ENCODE data around the gene NKPD1. TPM values are rescaled to one million over a fixed set of nuclear protein-coding genes. Genes with fewer than 3 reads are reported as not detected.

NKPD1 gene
- total and polyA plus RNA-seq, 9 of the 15 experiments (the other 6 are each of a cell fraction or from before 2014, with no cell fraction given): 0.03 to 0.09 (median 0.04) TPM; not detected in 5

DNA sequence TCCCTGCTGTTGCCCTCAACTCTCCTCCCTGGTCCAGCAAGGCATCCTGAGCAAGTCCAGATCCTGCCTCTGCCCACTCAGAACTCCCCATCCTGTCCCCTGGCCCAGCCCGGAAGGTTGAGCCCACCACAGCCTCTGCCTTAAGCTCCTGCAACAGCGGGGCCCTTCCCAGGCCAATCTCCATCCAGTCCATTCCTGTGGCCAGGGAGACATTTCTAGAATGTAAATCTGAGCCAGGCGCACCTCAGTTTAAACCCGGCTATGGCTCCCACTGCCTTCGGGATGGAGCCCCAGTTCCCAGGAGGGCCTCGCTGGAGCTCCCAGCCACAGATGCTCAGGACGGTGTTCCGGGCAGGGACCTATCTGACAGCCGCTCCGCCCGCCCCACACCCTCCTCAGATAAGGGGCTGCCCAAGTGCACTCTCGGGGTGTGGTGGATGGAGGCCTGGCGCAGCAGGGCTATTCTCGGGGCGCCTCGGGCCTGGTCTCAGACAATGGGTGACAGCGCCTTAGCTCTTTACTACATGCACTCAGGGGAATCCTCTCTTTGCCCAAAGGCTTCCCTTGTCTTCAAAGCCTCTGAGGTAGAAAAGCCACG is 11.9 kb upstream of the NKPD1 start:
- in situ Hi-C loops (cut with MboI) (no loop called here), intact Hi-C loops (cut with micrococcal nuclease) (no loop called here)
- no peak overlapping the region for H3K4me3 ChIP-seq
- peaks cover 4% of the 10 kb centered on the region; the same call in 1 of the 2 replicates for H4K20me1 ChIP-seq (replicated peaks; ENCODE audit: control insufficient read depth, insufficient read depth, low read length)
- H3K4me1 ChIP-seq (replicated peaks in 1 of 2; ENCODE audit: control insufficient read depth in 2 of 2, insufficient read depth in 2 of 2, low read length in 2 of 2): peaks cover 41 to 49% of the 10 kb centered on the region in 2 experiments
- no peak overlapping the region for H3K4me2 ChIP-seq (ENCODE audit: insufficient read depth, low read length)
- CTCF ChIA-PET (ENCODE audit: low intra/inter-chr PET ratio): no interaction called here
- no peaks in the 10 kb centered on the region for H3K27me3 ChIP-seq (ENCODE audit: control insufficient read depth in 2 of 2, insufficient read depth in 2 of 2, low read length in 2 of 2)
- no peaks in the 10 kb centered on the region for H3K9me3 ChIP-seq (replicated peaks; ENCODE audit: control insufficient read depth, insufficient read depth, low read depth, low read length)
- H3K9ac ChIP-seq (ENCODE audit: insufficient read depth in 1 of 2, low read depth in 2 of 2, low read length in 2 of 2): peak overlapping the region in 1 of 2 experiments; percentile 84; a peak in 2 of 4 replicates
- ATAC-seq (no peak), FAIRE-seq (no peak), DNase-seq (ENCODE audit: extremely low read depth in 1 of 4, low spot score in 3 of 4) (no peak)
- no peaks in the 10 kb centered on the region for H3K9me1 ChIP-seq (ENCODE audit: control insufficient read depth, insufficient read depth, low read length)
- TF ChIP-seq CTBP1 (IDR thresholded peaks at IDR 0.05; ENCODE audit: borderline replicate concordance) (peak; percentile 20; the same call in 1 of the 2 replicates), ZNF124 (CRISPR knock-in tag; IDR thresholded peaks at IDR 0.05) (no peak), RBFOX2 (IDR thresholded peaks at IDR 0.05; ENCODE audit: low read depth, low read length) (0 out of 2 replicates have a peak, but pooled peaks have one; percentile 9), RBBP5 (IDR thresholded peaks at IDR 0.05; ENCODE audit: borderline replicate concordance, insufficient read depth, low read length, poor library complexity, severe bottlenecking) (no peak)
- TF ChIP-seq, protein P1, sequence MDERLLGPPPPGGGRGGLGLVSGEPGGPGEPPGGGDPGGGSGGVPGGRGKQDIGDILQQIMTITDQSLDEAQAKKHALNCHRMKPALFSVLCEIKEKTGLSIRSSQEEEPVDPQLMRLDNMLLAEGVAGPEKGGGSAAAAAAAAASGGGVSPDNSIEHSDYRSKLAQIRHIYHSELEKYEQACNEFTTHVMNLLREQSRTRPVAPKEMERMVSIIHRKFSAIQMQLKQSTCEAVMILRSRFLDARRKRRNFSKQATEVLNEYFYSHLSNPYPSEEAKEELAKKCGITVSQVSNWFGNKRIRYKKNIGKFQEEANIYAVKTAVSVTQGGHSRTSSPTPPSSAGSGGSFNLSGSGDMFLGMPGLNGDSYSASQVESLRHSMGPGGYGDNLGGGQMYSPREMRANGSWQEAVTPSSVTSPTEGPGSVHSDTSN (CRISPR knock-in tag; IDR thresholded peaks at IDR 0.05; ENCODE audit: low read depth): no peak
- TF ChIP-seq, protein P1 (tag; conservative IDR thresholded peaks at IDR 0.05; ENCODE audit: low read depth): no peak
- H2AFZ ChIP-seq (ENCODE audit: low read depth, low read length): no peak overlapping the region
- no peak overlapping the region for H3K27ac ChIP-seq (ENCODE audit: extremely low read depth, low read depth, low read length)
- H3K36me3 ChIP-seq (ENCODE audit: control insufficient read depth, insufficient read depth, low read length): no peaks in the 10 kb centered on the region
- POLR2A ChIA-PET: interaction anchor here (0.6 to 2.2 kb wide), 7 partner anchors 8 to 304 kb away, joined by 3 to 6 read pairs (median 3); no protein-coding TSS in a partner anchor
- peaks cover 23% of the 10 kb centered on the region for H3K79me2 ChIP-seq (ENCODE audit: control insufficient read depth, insufficient read depth, low read length)
- no TSS peak for BruUV-seq (replicated peaks)
- 59% methylated on average over 17 of the region's 18 CpGs for WGBS (ENCODE audit: insufficient coverage, low coverage, missing lambda C conversion rate)

All from K562 (cell line).